HG03342 (cell line): Measurements from ENCODE around the gene HVCN1.
A peak's percentile ranks its signal among the peaks of the same experiment; 100 is the strongest.

ENCODE experiments used
- ATAC-seq: cut with Tn5 transposase; IDR thresholded peaks from one replicate; pipeline ENCODE4 v1.9.1; 2021; ENCODE audit warnings: mild to moderate bottlenecking, moderate library complexity; ENCODE audit not compliant: unreplicated experiment

Gene HVCN1

DNA sequence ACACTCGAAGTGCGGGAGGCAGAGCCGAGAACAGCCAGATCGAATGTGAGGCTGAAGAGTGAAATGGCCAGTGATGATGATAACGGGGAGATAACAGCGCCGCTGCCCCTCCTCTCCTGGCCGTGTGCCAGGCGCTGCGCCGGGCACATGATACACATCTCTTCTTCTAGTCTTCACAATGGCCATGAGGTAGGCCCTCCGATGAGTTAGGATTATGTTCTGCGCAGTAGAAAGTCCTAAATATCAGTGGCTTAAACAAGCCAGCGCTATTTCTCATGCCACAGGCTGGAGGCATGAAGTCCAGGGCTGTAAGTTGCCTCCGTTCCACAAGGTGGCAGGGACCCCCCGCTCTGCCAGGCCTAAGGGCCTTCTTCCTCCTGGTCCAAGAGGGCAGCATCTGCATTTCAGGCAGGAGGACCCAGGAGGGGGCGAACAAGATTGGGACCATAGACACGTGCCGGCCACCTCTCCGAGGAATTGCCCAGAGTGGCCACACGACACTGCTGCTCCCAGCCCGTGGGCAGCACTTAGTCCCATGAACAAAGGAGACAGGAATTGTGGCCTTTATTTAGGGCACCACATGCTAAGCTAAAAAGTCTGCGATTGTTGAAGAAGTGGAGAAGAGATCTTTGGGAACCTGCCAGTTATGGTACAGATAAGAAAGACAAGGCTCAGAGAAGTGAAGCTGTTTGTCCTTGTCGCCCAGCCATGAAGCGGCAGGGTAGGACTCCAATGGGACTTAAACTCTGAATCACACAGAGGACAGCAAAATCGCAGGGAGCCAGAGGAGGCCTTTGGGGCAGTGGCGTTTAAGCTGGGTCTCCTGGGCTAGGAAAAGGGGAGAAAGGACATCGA lies 10.9 kb upstream of the HVCN1 start:
- ATAC-seq = no peak

DNA sequence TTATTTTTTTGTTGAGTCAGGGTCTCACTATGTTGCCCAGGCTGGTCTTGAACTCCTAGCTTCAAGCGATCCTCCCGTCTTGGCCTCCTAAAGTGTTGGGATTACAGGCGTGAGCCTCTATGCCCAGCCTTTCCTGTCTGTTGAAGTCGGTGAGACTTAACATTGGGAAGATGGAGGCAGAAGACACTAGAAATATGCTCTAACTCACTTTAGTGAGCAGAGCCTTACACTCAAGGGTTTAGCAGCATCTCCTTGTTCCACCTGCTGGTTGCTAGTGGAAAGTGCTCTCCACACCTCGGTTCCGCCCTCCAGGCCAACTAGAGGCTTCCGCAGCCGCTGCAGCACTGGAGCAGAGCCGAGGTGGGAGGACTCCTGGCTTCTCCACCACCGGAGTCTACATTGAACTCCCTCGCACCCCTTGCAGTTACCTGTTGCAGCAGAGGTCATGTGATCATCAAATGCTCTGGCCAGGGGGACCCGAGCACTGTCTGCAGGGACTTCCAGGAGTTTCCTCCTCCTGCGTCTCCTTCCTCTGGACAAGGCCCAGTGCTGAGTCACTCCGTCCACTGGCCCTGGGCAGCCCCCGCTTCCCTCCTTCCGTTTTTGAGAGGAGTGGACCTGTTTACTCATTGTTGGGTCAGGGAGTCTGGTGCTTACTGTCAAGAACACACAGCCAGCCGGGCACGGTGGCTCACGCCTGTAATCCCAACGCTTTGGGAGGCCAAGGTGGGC lies 9.4 kb upstream of the HVCN1 start:
- peak; percentile 93 for ATAC-seq

DNA sequence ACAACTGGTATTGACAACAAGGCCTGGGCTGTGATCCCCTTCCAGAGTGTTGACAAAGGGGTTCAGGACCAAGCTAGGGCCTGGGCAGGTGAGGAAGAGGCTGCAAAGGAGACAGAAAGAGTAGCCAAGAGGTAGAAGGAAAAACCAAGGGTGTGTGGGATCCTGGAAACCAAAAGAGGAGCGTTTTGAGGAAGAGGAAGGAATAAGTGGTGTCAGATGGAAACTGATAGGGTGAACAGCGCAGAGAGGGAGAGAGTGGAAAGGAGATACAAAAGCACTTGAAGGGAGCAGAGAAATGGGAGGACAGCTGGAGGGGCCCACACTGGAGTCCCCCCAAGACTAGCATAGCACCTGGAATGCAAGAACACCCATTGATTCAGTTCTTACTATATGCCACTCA lies 8.3 kb upstream of the HVCN1 start:
- no peak for ATAC-seq

DNA sequence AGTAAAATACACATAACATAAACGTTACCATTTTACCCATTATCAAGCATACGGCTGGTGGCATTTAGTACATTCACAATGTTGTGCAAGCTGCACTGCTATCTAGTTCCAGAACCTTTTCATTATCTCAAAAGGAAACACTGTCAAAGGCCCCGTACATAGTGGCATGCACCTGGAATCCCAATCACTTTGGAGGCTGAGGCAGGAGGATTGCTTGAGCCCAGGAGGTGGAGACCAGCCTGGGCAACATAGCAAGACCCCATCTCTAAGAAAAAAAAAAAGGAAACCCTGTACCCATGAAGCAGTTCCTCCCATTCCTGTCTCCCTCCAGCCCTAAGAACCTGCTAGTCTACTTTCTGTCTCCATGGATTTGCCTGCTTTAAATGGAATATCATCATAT lies 7.4 kb upstream of the HVCN1 start:
- no peak for ATAC-seq

DNA sequence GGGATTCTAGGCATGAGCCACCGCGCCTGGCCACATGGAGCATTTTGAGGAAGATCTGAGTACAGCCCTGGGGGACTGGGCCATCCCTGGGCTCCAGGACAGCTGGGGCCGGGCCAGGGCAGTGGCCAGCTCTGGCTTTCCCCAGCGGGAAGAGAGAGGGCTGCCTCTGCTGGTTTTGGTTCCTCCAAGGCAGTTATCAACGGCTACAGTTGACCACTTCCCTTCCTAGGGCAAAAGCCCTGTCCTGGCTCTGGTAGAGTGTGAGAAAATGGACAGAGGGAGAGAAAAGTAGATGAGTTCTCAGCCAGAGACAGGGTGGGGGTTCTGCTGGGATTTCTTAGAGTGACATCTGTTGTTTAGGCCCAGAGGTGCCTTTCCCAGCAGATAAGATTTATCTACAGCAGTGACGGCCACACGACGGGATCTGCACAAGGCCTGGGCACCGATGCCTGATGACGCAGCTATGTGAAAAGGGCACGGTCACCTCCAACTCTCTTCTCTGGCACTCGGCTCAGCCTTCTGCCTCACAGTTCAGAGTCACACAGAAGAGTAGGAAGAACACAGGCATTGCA lies 5.5 kb upstream of the HVCN1 start:
- ATAC-seq = no peak

DNA sequence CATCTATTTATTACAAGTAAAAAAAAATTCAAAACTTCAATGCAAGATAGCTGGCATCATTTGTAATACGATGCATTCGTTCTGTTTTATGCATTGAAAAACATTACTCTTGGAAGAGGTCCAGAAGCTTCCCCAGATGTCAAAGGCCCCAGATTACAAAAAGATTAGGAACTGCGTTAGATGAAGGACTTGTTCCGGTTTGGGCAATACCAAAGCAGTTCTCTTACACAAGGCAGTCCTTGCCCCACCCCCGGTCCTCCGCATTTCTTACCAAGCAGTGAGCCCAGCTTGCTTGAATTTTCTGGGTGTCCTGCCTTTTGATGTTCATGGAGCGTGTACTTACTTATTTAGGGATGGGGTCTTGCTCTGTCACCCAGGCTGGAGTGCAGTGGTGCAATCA lies 4.8 kb upstream of the HVCN1 start:
- ATAC-seq = no peak

DNA sequence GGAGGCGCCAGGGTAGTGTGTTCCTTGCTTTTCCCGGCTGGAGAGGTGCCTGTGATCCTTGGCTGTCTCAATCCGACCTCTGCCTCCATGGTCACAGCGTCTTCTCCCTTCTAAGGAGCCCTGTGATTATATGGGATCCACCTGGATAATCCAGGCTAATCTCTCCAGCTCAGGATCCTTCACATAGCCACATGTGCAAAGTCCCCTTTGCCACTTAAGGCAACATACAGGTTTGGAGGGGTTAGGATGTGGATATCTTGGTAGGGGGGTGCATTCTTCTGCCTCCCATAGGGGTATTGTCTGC lies 1.2 kb upstream of the HVCN1 start:
- no peak for ATAC-seq

DNA sequence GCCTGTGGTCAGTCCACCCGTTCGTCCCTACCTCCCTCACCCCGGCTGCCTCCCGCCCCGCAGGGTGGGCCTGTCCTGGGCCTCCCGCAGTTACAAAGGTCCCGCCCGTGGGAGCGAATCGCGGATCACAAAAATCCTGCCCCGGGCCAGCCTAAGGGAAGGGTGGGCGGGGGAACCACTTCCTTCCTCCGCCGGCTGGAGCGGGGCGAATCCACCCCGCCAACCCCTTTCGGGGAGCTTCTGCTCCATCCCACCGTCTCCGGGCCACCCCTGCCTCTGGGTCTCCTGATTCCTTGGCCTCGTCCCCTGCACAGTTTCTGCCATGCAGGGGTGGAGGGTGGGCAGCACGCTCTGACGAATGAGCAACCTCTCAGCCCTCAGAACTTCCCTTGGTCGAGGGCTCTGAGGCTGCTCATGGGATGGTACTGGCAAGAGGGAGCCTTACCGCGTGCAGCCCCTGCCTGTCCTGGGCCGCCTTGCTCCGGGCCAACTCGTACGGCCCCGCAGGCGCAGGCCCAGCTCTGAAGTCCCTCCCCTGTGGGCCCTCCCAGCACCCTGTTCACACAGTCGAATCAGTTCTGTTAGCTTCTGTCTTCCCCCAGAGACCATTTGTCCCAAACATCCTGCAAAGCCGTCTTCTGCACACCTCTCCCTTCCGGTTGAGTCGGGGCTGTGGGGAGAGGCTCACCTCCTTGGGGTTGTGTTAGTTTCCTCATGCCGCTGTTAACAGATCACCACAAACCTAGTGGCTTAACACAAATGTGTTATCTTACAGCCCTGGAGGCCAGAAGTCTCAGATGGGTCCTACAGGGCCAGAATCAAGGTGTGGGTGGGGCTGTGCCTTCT lies 589 bp upstream of the HVCN1 start:
- ATAC-seq = no peak

DNA sequence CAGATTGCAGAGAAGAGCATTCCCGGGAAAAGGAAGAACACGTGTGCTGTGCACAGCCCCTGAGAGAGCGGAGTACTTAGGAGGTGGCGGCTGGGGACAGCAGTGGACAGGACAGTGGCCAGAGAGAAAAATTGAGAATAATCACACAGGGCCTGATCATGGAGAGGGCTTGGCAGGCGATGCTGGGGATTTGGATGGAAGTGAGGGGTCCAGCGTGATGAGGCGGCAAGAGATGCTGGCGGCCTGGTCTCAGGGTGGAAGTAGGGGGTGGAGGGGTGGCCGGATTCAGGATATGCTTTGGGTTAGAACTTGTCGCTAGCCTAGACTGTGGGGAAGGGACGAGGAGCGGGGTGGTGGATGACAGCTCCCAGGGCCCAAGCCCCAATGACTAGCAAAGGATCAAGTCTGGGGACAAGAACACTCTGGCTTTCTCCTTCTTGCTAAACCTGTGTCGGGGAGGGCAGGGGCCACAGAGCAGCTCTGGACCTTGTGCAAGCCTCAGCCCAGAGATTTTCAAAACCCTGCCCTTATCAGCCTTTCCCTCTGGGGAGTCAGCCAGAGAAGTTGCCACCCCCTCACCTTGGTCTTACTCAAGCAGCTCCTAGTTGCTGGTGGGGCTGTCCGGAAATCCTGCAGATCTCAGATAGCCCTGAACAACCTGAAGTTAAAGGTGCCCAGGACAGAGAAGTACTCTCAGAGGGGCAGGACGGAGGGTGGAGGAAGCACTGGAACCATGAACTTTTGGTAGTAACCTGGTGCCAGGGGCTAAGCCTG lies 1.3 kb downstream of the HVCN1 start:
- ATAC-seq = no peak

DNA sequence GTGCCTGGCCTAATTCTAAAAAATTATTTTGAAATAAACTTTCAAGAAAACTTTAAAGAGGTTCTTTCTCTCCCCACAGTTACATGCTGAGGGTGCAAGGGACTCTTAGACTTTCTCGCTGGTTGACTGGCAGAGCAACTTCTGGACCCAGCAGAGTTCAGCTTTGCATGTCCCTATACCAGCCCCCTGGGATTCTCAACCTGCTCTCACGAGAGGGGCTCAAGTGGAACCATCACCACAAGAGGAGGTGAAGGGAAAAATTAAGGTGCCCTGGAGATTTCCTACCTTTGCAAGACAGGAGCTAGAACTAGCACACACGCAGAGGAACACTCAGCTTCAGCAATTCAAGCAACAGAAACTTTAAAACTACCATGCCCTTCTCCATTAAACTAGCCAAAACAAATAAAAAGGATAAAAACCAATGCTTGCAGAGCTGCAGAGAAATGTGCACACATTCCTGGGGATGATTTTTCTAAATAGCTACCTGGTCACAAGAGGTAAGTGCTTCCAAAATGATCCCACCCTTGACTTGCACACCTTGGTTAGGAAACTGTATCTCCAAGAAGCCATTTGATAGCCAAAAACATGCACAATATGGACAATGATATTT lies 2.5 kb downstream of the HVCN1 start:
- ATAC-seq = no peak

DNA sequence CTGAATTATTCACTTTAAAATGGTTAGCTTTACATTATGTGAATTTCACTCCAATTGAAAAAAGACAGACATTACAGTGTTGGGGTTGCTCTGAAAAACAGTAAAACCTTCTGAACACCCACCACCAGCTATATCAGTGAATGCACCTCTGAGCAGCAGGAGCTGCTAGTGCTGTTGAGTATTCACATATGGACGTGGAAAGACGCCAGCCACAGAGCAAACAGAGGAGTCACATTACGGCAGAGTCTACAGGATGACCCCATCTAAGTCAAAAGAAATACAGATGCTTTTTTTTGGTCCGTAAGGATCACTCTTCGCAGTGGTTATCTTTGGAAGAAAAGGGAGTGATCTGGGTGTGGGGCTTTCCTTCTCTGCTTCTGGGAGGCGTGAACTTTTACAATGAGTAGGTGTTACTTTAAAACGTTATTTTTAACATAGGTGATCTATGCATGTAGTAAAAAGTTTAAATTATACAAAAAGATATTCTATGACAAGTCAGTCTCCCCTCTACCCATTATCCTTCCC lies 4.5 kb downstream of the HVCN1 start:
- no peak for ATAC-seq

DNA sequence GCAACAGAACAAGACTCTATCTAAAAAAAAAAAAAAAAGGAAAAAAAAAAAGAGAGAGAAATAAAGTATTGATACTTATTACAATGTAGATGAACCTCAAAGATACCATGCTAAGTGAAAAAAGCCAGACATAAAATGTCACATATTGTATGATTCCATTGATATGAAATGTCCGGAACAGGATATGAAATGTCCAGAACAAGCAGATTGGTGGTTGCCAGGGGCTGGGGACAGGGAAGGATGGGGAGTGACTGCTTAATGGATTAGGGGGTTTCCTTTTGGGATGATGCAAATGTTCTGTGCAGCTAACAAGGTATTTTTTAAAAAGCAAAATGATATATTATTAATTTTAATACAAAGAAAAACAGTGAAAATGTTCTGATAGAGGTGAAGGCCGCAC lies 5.0 kb downstream of the HVCN1 start:
- ATAC-seq = no peak

DNA sequence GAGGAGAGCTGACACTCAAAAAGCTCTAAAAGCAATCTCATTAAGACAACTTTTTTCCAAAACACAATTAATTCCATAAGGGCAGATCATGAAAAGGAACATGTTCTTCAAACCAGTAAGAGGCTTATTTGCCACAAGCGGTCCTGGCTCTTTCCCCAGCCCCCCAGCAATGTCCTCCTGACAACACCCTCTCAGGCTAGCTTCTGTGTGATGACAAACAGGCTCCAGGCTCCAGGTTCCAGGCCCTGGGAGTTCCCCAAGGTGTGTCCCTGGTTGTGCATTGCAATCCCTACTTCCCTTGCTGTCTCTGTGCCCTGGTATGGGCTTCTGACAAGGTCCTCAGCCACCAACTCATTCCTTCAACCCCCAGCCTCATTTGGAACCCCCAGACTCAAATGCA lies 8.9 kb downstream of the HVCN1 start:
- ATAC-seq = no peak

DNA sequence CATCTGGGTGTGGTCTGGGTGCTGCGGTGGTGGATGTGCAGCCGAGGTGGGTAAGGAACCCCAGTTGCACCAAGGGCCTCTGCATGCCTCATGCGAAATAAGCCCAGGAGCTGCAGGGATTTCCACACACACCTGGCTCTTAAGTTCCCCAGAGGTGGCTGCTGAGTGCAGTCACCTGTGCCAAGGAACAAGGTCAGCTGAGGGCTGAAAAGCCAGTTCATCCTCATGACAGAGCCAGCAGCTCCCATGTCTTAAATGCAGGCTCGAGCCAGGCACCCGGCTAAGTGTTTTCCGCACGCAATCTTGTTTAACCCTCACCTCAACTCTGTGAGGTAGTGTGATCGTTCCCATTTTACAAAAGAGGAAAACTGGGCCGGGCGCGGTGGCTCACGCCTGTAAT lies 9.7 kb downstream of the HVCN1 start:
- no peak for ATAC-seq

DNA sequence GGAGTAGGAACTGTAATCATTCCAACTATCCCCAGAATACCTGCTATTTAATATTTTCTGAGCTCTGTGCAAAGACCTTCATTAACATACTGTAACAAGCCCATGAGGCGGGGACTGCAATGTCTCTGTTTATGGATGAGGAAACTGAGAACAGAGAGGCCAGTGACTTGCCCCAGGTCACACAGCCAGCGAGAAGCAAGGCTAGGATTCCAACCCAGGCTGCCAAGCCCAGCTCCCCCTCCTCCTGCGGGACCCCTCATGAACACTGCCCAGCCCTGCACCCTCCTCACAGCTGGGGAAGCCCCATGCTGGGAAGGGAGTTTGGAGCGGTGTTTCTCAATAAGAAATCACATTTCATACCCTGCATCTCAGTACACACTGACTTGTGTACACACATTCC lies 10.9 kb downstream of the HVCN1 start:
- ATAC-seq = peak; percentile 10

DNA sequence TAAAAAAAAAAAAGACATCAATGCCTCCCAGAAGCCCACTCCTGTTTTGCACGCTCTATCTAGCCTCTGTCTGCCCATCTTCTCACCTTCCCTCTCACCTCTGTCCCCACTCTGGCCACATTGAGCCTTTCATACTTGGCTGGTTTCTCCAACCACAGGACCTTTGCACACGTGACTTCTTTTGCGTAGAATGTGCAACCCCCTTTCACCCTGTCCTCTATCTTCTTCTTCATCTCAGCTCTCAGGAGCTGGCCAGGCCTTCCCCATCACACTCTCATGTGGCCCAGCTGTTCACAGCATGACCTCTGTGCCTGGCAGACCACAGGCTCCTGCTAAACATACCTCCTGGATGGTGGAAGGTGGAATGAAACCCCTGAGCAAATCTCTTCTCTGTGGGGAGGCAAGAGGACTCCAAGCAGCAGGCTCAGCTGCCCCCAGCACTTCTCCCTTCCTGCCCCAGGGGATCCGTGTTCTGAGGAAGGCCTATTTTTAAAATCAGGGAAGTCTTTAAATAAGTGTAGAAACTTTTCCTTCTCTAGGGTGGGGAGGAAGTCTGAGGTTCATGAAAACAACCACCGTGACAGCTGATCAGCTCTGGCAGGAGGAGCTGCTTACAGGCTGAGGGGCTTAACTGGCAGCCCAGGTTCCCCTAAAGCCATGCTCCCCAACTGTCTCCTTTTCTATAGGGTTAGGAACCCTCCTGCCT lies 11.6 kb downstream of the HVCN1 start:
- ATAC-seq = peak; percentile 58

DNA sequence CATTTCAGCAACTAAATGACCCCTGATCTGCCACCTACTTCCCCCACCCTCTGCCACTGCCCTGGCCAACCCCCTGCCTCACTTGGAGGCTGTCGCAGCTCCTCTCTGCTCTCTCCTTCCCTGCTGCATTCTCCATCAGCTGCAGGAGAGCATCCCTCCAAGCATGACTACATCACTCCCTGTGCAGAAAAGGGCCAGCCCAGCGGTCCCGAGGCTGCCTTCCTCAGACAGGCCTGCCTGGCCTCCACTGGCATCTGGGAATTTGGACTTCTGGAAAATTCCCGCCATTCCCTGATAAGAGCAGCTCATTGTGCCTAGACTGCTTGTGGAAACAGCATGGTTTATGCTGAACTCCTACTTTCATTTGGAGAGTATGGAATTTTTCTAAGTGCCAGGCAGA lies 12.7 kb downstream of the HVCN1 start:
- no peak for ATAC-seq

DNA sequence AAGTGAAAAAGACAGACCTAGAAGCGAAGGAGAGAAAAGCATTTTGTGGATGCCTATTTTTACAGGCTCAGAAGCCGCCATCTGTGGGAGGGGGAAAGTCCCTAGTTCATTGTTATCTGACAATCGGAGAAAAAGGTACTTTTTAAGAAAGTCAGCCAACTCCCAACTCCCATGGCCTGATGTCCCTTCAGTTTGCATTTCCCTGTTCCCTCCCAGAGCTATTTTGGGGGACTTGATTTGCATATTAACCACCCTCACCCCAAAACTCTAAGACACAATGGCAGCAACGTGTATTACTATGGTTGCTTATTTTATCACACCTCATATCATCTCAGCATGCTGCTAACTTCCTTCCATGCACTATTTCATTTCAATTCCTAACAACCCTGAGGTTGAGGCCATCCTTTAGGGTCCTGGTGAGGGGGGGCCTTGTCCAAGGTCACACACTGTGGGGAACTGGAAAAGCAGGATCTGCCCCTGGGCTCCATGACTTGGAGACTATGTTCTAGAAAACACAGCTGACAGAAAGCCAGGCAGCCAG lies 18.7 kb downstream of the HVCN1 start:
- ATAC-seq = peak; percentile 54

DNA sequence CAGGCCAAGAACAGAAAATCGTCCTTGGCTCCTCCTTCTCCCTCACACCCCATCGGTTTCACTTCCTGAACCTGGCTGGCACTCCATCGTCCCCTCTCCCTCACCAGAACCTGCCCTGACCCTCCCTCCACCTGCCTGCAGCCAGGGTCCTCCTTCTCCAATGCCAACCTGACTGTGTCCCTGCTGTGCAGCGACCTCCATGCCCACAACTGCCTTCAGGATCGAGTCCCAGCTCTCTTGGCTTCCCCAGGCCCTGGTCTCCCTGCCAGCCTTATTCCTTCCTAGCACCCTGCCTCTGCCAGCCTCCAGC lies 19.8 kb downstream of the HVCN1 start:
- peak; percentile 26 for ATAC-seq
